Measurements from ENCODE around the gene PRAMEF1.

DNA sequence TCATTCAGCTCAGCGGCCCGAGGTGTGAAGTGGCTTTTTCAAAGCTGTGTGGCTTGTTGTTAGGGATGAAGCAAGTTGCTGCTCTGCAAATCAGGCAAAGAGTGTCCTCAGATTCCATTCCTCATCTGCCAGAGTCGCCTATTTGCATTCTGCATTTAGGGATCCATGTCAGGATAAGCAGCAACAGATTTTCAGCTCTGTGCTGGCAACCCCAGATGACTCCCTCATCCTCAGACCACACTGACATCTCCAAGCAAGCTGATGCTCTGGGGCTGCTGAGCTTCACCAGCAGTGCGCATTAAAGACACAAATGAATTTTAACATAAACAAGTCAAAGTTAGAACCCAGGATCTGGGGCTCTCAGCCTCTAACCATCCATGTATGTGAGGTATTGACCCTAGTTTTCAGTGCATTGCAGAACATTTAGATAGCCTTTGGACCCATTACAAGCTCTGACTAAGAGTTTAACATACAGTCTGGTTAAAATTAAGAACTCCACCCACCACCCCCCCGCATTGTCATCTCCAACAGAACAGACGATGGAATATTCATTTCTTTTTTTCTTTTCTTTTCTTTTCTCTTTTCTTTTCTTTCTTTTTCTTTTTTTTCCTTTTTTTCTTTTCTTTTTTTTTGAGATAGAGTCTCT is 34.3 kb upstream of the PRAMEF1 start:
- TF ChIP-seq POLR2A (IDR thresholded peaks at IDR 0.05) (no peak), CTCF (IDR thresholded peaks at IDR 0.05) (no peak)
